Dendritic cell treated with granulocyte-macrophage colony-stimulating factor and Interleukin-4, amounts not matched to agents 40 ng/mL and 50 ng/mL, for 4 days (primary cell): ENCODE measurements around the gene BFSP2.

Experiments
- H3K27ac Mint-ChIP-seq: one replicate; pipeline ENCODE4 v1.8.0; 2022; ENCODE audit warnings: mild to moderate bottlenecking, mixed read lengths
- H3K27me3 Mint-ChIP-seq: one replicate; pipeline ENCODE4 v1.8.0; 2022; ENCODE audit warnings: mild to moderate bottlenecking, mixed read lengths
- H3K36me3 Mint-ChIP-seq: one replicate; pipeline ENCODE4 v1.8.0; 2022; ENCODE audit warnings: low read depth, mixed read lengths
- H3K4me1 Mint-ChIP-seq: one replicate; pipeline ENCODE4 v1.8.0; 2022; ENCODE audit warnings: low read depth, mixed read lengths
- H3K4me3 Mint-ChIP-seq: one replicate; pipeline ENCODE4 v1.8.0; 2022; ENCODE audit warnings: mild to moderate bottlenecking, moderate library complexity, mixed read lengths
- H3K9me3 Mint-ChIP-seq: one replicate; pipeline ENCODE4 v1.8.0; 2022; ENCODE audit warnings: mixed read lengths
- intact Hi-C: fragments of 100-400 bp; cut with micrococcal nuclease; formaldehyde crosslinking; loops from one replicate; pipeline ENCODE4 v1.15.0; 2022

BFSP2 gene

GRCh38 chr3:133414021-133414392 is 14.2 kb downstream of the BFSP2 start:
- Mint-ChIP-seq H3K4me1 (no peaks in the 10 kb centered on the region), H3K9me3 (peaks cover 8% of the 10 kb centered on the region), H3K27me3 (peaks cover 18% of the 10 kb centered on the region), H3K4me3 (no peak overlapping the region), H3K27ac (no peak overlapping the region), H3K36me3 (no peaks in the 10 kb centered on the region)
- intact Hi-C loops, result no loop called here

GRCh38 chr3:133418361-133418760 is 18.5 kb downstream of the BFSP2 start:
- Mint-ChIP-seq H3K27me3 (peaks cover 5% of the 10 kb centered on the region), H3K4me3 (no peak overlapping the region), H3K36me3 (no peaks in the 10 kb centered on the region), H3K4me1 (no peaks in the 10 kb centered on the region), H3K9me3 (peaks cover 8% of the 10 kb centered on the region), H3K27ac (no peak overlapping the region)
- intact Hi-C loops, result no loop called here

GRCh38 chr3:133419151-133419909 is 19.5 kb downstream of the BFSP2 start:
- intact Hi-C loops, result no loop called here
- H3K4me3 Mint-ChIP-seq, result no peak overlapping the region
- no peaks in the 10 kb centered on the region for H3K36me3 Mint-ChIP-seq
- no peak overlapping the region for H3K27ac Mint-ChIP-seq
- H3K9me3 Mint-ChIP-seq, result peaks cover 8% of the 10 kb centered on the region
- H3K27me3 Mint-ChIP-seq, result peaks cover 6% of the 10 kb centered on the region
- H3K4me1 Mint-ChIP-seq, result peaks cover 7% of the 10 kb centered on the region

- no peaks in the 10 kb centered on the region for H3K9me3 Mint-ChIP-seq
- H3K4me3 Mint-ChIP-seq, result no peak overlapping the region
- intact Hi-C loops, result no loop called here
- H3K36me3 Mint-ChIP-seq, result no peaks in the 10 kb centered on the region
- H3K4me1 Mint-ChIP-seq, result peaks cover 9% of the 10 kb centered on the region
- no peak overlapping the region for H3K27ac Mint-ChIP-seq
- H3K27me3 Mint-ChIP-seq, result peaks cover 14% of the 10 kb centered on the region
Observed at GRCh38 chr3:133424937-133425869, 25.3 kb downstream of the BFSP2 start.

GRCh38 chr3:133425898-133426297 is 26.0 kb downstream of the BFSP2 start:
- H3K9me3 Mint-ChIP-seq, result no peaks in the 10 kb centered on the region
- H3K27ac Mint-ChIP-seq, result no peak overlapping the region
- peaks cover 9% of the 10 kb centered on the region for H3K4me1 Mint-ChIP-seq
- no peak overlapping the region for H3K4me3 Mint-ChIP-seq
- no peaks in the 10 kb centered on the region for H3K36me3 Mint-ChIP-seq
- intact Hi-C loops, result no loop called here
- H3K27me3 Mint-ChIP-seq, result peaks cover 14% of the 10 kb centered on the region

GRCh38 chr3:133426721-133427120 is 26.9 kb downstream of the BFSP2 start:
- no peaks in the 10 kb centered on the region for H3K9me3 Mint-ChIP-seq
- no peak overlapping the region for H3K27ac Mint-ChIP-seq
- no peaks in the 10 kb centered on the region for H3K36me3 Mint-ChIP-seq
- H3K4me3 Mint-ChIP-seq, result no peak overlapping the region
- intact Hi-C loops, result no loop called here
- H3K27me3 Mint-ChIP-seq, result peaks cover 14% of the 10 kb centered on the region
- peaks cover 9% of the 10 kb centered on the region for H3K4me1 Mint-ChIP-seq

- intact Hi-C loops, result no loop called here
- peaks cover 10% of the 10 kb centered on the region for H3K27me3 Mint-ChIP-seq
- no peak overlapping the region for H3K27ac Mint-ChIP-seq
- H3K36me3 Mint-ChIP-seq, result no peaks in the 10 kb centered on the region
- H3K4me3 Mint-ChIP-seq, result no peak overlapping the region
- peaks cover 9% of the 10 kb centered on the region for H3K4me1 Mint-ChIP-seq
- no peaks in the 10 kb centered on the region for H3K9me3 Mint-ChIP-seq
Observed at GRCh38 chr3:133428552-133428951, 28.7 kb downstream of the BFSP2 start.

GRCh38 chr3:133429063-133429462 is 29.2 kb downstream of the BFSP2 start:
- Mint-ChIP-seq H3K27me3 (peaks cover 10% of the 10 kb centered on the region), H3K4me1 (peaks cover 4% of the 10 kb centered on the region), H3K27ac (no peak overlapping the region), H3K36me3 (no peaks in the 10 kb centered on the region), H3K4me3 (no peak overlapping the region), H3K9me3 (no peaks in the 10 kb centered on the region)
- intact Hi-C loops, result no loop called here

GRCh38 chr3:133439563-133439962 is 39.7 kb downstream of the BFSP2 start:
- H3K4me1 Mint-ChIP-seq, result peaks cover 11% of the 10 kb centered on the region
- H3K4me3 Mint-ChIP-seq, result no peak overlapping the region
- no peak overlapping the region for H3K27ac Mint-ChIP-seq
- H3K27me3 Mint-ChIP-seq, result no peaks in the 10 kb centered on the region
- H3K36me3 Mint-ChIP-seq, result no peaks in the 10 kb centered on the region
- intact Hi-C loops, result no loop called here
- H3K9me3 Mint-ChIP-seq, result peaks cover 9% of the 10 kb centered on the region

- Mint-ChIP-seq H3K4me1 (peaks cover 11% of the 10 kb centered on the region), H3K36me3 (no peaks in the 10 kb centered on the region), H3K4me3 (no peak overlapping the region), H3K27ac (no peak overlapping the region), H3K9me3 (peaks cover 9% of the 10 kb centered on the region), H3K27me3 (no peaks in the 10 kb centered on the region)
- intact Hi-C loops, result no loop called here
Observed at GRCh38 chr3:133440652-133441051, 40.8 kb downstream of the BFSP2 start.

GRCh38 chr3:133441867-133442270 is 42.0 kb downstream of the BFSP2 start:
- peaks cover 9% of the 10 kb centered on the region for H3K9me3 Mint-ChIP-seq
- no peaks in the 10 kb centered on the region for H3K36me3 Mint-ChIP-seq
- intact Hi-C loops, result no loop called here

GRCh38 chr3:133442518-133442917 is 42.7 kb downstream of the BFSP2 start:
- Mint-ChIP-seq H3K9me3 (peaks cover 9% of the 10 kb centered on the region), H3K27ac (no peak overlapping the region), H3K27me3 (peaks cover 8% of the 10 kb centered on the region), H3K36me3 (no peaks in the 10 kb centered on the region), H3K4me3 (no peak overlapping the region), H3K4me1 (peaks cover 11% of the 10 kb centered on the region)
- intact Hi-C loops, result no loop called here

More at GRCh38 chr3:133441867-133442270, 42.0 kb downstream of the BFSP2 start:
- Mint-ChIP-seq H3K27ac (peak overlapping the region; percentile 35), H3K4me1 (peaks cover 11% of the 10 kb centered on the region), H3K27me3 (peaks cover 3% of the 10 kb centered on the region), H3K4me3 (peak overlapping the region; percentile 55)

- H3K36me3 Mint-ChIP-seq, result no peaks in the 10 kb centered on the region
- no peak overlapping the region for H3K27ac Mint-ChIP-seq
- peaks cover 22% of the 10 kb centered on the region for H3K4me1 Mint-ChIP-seq
- H3K9me3 Mint-ChIP-seq, result peaks cover 9% of the 10 kb centered on the region
- H3K27me3 Mint-ChIP-seq, result peaks cover 8% of the 10 kb centered on the region
- no peak overlapping the region for H3K4me3 Mint-ChIP-seq
- intact Hi-C loops, result no loop called here
Observed at GRCh38 chr3:133443649-133444422, 44.0 kb downstream of the BFSP2 start.

GRCh38 chr3:133444423-133444774 is 44.5 kb downstream of the BFSP2 start:
- intact Hi-C loops, result no loop called here

More at GRCh38 chr3:133444423-133444774, 44.5 kb downstream of the BFSP2 start:
- H3K27me3 Mint-ChIP-seq, result peaks cover 8% of the 10 kb centered on the region
- peaks cover 28% of the 10 kb centered on the region for H3K4me1 Mint-ChIP-seq
- no peaks in the 10 kb centered on the region for H3K36me3 Mint-ChIP-seq
- no peak overlapping the region for H3K27ac Mint-ChIP-seq
- no peak overlapping the region for H3K4me3 Mint-ChIP-seq
- peaks cover 7% of the 10 kb centered on the region for H3K9me3 Mint-ChIP-seq
